Loucy (cell line): Measurements from ENCODE around the gene SSNA1.

Experiments used
- H2AFZ ChIP-seq: fragments of 200-600 bp; sonication (generic); 2 replicates; pipeline ENCODE4 v1.6.0; 2016; ENCODE audit warnings: antibody characterized with exemption, mild to moderate bottlenecking, low read length, moderate library complexity
- H3F3A ChIP-seq: fragments of 200-600 bp; 2 replicates; pipeline ENCODE4 v1.6.0; 2016; ENCODE audit warnings: antibody characterized with exemption, low read depth, mild to moderate bottlenecking
- H3K27me3 ChIP-seq: fragments of 200-600 bp; sonication (generic); 2 replicates; pipeline ENCODE4 v1.6.1; 2014; ENCODE audit warnings: low read length, mild to moderate bottlenecking; ENCODE audit not compliant: insufficient read depth, poor library complexity, severe bottlenecking
- H3K36me3 ChIP-seq: fragments of 200-600 bp; sonication (generic); 2 replicates; pipeline ENCODE4 v1.6.1; 2016; ENCODE audit warnings: low read length; ENCODE audit not compliant: insufficient read depth
- H3K4me1 ChIP-seq: fragments of 200-600 bp; sonication (generic); 2 replicates; pipeline ENCODE4 v1.5.1; 2014; ENCODE audit warnings: low read length, mild to moderate bottlenecking; ENCODE audit not compliant: insufficient read depth, poor library complexity, severe bottlenecking
- H3K4me2 ChIP-seq: fragments of 200-600 bp; sonication (generic); 2 replicates; pipeline ENCODE4 v1.6.0; 2014; ENCODE audit warnings: antibody characterized with exemption, low read length, low read depth, mild to moderate bottlenecking; ENCODE audit not compliant: poor library complexity, severe bottlenecking
- H3K4me3 ChIP-seq: fragments of 200-600 bp; sonication (generic); 2 replicates; pipeline ENCODE4 v1.5.1; 2014; ENCODE audit warnings: low read length, mild to moderate bottlenecking, mixed read lengths; ENCODE audit not compliant: poor library complexity, severe bottlenecking
- H3K79me2 ChIP-seq: fragments of 200-600 bp; sonication (generic); 2 replicates; pipeline ENCODE4 v1.6.1; 2014; ENCODE audit warnings: low read length; ENCODE audit not compliant: insufficient read depth
- H3K9ac ChIP-seq: fragments of 200-600 bp; sonication (generic); 2 replicates; pipeline ENCODE4 v1.6.0; 2014; ENCODE audit warnings: mild to moderate bottlenecking, low read depth, low read length, moderate library complexity; ENCODE audit not compliant: poor library complexity, severe bottlenecking
- H3K9me2 ChIP-seq: fragments of 200-600 bp; sonication (generic); replicated peaks from 2 replicates; pipeline ENCODE4 v1.6.1; 2016; ENCODE audit warnings: low read depth, low read length, mixed read lengths
- H3K9me3 ChIP-seq: fragments of 200-600 bp; sonication (generic); 2 replicates; pipeline ENCODE4 v1.6.1; 2014; ENCODE audit warnings: mild to moderate bottlenecking, antibody characterized with exemption, low read length, low read depth; ENCODE audit not compliant: insufficient read depth
- H4K20me1 ChIP-seq: fragments of 200-600 bp; sonication (generic); 2 replicates; pipeline ENCODE4 v1.6.0; 2014; ENCODE audit warnings: antibody characterized with exemption, low read length, mild to moderate bottlenecking; ENCODE audit not compliant: insufficient read depth, poor library complexity, severe bottlenecking
- EZH2phosphoT487 ChIP-seq: fragments of 200-600 bp; IDR thresholded peaks from 2 replicates; pipeline ENCODE4 v1.6.1; 2018; ENCODE audit warnings: antibody characterized with exemption, mild to moderate bottlenecking, moderate library complexity, borderline replicate concordance
- TF ChIP-seq, protein P1 (sequence below): fragments of 200-600 bp; sonication (generic); conservative IDR thresholded peaks from 2 replicates; pipeline ENCODE4 v1.5.1; 2014; ENCODE audit warnings: mild to moderate bottlenecking, antibody characterized with exemption, low read length

SSNA1 gene

DNA sequence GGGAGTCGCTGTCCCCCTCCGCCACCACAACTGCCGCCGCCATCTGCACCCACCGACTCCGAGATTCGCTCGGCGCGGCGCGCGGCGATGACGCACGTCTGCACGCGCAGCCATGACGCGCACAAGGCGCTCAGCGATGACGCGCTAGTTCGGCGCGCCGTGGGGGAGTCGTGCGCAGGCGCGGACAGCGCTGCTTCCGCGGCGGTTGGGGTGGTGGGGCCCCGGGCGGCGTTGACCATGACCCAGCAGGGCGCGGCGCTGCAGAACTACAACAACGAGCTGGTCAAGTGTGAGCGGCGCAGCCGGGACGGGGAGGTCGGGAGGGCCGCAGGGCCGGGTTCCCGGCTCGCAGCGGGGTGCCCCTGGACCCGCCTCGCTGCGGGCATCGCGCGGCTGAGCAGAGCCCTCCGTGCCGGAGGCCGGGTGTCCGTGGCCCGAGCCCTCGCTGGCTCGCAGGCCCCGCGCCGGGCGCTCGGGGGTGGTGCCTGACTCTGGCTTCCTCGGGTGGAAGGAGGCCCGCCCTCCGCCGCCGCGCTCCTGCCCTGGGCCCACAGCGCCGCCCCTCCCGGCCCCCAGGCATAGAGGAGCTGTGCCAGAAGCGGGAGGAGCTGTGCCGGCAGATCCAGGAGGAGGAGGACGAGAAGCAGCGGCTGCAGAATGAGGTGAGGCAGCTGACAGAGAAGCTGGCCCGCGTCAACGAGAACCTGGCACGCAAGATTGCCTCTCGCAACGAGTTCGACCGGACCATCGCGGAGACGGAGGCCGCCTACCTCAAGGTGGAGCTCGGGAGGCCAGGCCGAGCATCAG is at the start of gene SSNA1, which contains the start of gene ANAPC2:
Gene SSNA1, plus strand, starts transcription at position 187 of the 807 bp plus-strand sequence. Its CDS starts 51 bp downstream, at position 238.
Gene ANAPC2, minus strand, starts transcription at position 71 of the 807 bp plus-strand sequence. Its CDS starts 28 bp downstream, at position 43.
- H3K4me1 ChIP-seq = peaks cover 20% of the 10 kb centered on the region
- H4K20me1 ChIP-seq = peaks cover 26% of the 10 kb centered on the region
- peak within 1 kb of the TSS; percentile 80 for H2AFZ ChIP-seq
- peaks cover 7% of the 10 kb centered on the region; the same call in 1 of the 2 replicates for H3K36me3 ChIP-seq
- H3F3A ChIP-seq = peaks cover 8% of the 10 kb centered on the region; the same call in 1 of the 2 replicates
- no peaks in the 10 kb centered on the region for H3K9me2 ChIP-seq
- H3K4me2 ChIP-seq = peak within 1 kb of the TSS; percentile 99
- no peaks in the 10 kb centered on the region for H3K9me3 ChIP-seq
- TF ChIP-seq, protein P1, sequence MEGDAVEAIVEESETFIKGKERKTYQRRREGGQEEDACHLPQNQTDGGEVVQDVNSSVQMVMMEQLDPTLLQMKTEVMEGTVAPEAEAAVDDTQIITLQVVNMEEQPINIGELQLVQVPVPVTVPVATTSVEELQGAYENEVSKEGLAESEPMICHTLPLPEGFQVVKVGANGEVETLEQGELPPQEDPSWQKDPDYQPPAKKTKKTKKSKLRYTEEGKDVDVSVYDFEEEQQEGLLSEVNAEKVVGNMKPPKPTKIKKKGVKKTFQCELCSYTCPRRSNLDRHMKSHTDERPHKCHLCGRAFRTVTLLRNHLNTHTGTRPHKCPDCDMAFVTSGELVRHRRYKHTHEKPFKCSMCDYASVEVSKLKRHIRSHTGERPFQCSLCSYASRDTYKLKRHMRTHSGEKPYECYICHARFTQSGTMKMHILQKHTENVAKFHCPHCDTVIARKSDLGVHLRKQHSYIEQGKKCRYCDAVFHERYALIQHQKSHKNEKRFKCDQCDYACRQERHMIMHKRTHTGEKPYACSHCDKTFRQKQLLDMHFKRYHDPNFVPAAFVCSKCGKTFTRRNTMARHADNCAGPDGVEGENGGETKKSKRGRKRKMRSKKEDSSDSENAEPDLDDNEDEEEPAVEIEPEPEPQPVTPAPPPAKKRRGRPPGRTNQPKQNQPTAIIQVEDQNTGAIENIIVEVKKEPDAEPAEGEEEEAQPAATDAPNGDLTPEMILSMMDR = peak; percentile 50
- no peak for TF ChIP-seq EZH2phosphoT487
- H3K79me2 ChIP-seq = peaks cover 55% of the 10 kb centered on the region
- H3K9ac ChIP-seq = peak within 1 kb of the TSS; percentile 88
- H3K27me3 ChIP-seq = no peaks in the 10 kb centered on the region
- peak within 1 kb of the TSS; percentile 96 for H3K4me3 ChIP-seq

GRCh38 chr9:137138722-137139467 is 49.6 kb upstream of the SSNA1 start, which contains the start of gene GRIN1:
Gene GRIN1, plus strand, starts transcription at chr9:137139154. Its CDS starts 333 bp downstream, at chr9:137139487.
- Histone ChIP-seq H3K79me2 (no peaks in the 10 kb centered on the region), H3F3A (no peaks in the 10 kb centered on the region), H3K9ac (no peak within 1 kb of the TSS), H3K9me2 (no peaks in the 10 kb centered on the region), H3K4me3 (no peak within 1 kb of the TSS), H2AFZ (no peak within 1 kb of the TSS), H3K36me3 (no peaks in the 10 kb centered on the region), H3K4me2 (no peak within 1 kb of the TSS), H3K27me3 (no peaks in the 10 kb centered on the region), H3K9me3 (no peaks in the 10 kb centered on the region), H4K20me1 (no peaks in the 10 kb centered on the region), H3K4me1 (no peaks in the 10 kb centered on the region)
- no peak for TF ChIP-seq EZH2phosphoT487
- TF ChIP-seq, protein P1 = no peak

GRCh38 chr9:137139468-137140150 is 48.9 kb upstream of the SSNA1 start:
- Histone ChIP-seq H3K79me2 (no peaks in the 10 kb centered on the region), H3F3A (no peaks in the 10 kb centered on the region), H3K4me3 (no peak overlapping the region), H3K9me2 (no peaks in the 10 kb centered on the region), H3K9me3 (no peaks in the 10 kb centered on the region), H4K20me1 (no peaks in the 10 kb centered on the region), H3K9ac (no peak overlapping the region), H3K36me3 (no peaks in the 10 kb centered on the region), H3K4me1 (no peaks in the 10 kb centered on the region), H2AFZ (no peak overlapping the region), H3K27me3 (no peaks in the 10 kb centered on the region), H3K4me2 (no peak overlapping the region)
- TF ChIP-seq EZH2phosphoT487 = no peak
- TF ChIP-seq, protein P1 = no peak
